GM13977 (cell line): ENCODE data around the gene HDDC3.

Experiments used
- DNase-seq: peaks from one replicate; pipeline ENCODE4 v3.0.0; 2012; ENCODE audit warnings: low spot score
- in situ Hi-C: fragments of 300-500 bp; cut with MboI; formaldehyde crosslinking; loops from one replicate; pipeline ENCODE4 v1.12.0; 2022; ENCODE audit warnings: low sequenced_read_pairs, low pct_unique_long_range_greater_than_20kb, mixed read lengths, inconsistent platforms; ENCODE audit not compliant: unreplicated experiment
- TF ChIP-seq, protein P1 (sequence below): IDR thresholded peaks from 2 replicates; pipeline ENCODE4 v1.5.1; 2012; ENCODE audit warnings: mild to moderate bottlenecking, control low read depth; ENCODE audit not compliant: insufficient read depth; ENCODE audit errors: extremely low read depth, missing control alignments

Gene HDDC3

GRCh38 chr15:90959894-90960293 lies 27.5 kb upstream of the HDDC3 start:
- DNase-seq = no peak
- TF ChIP-seq, protein P1, sequence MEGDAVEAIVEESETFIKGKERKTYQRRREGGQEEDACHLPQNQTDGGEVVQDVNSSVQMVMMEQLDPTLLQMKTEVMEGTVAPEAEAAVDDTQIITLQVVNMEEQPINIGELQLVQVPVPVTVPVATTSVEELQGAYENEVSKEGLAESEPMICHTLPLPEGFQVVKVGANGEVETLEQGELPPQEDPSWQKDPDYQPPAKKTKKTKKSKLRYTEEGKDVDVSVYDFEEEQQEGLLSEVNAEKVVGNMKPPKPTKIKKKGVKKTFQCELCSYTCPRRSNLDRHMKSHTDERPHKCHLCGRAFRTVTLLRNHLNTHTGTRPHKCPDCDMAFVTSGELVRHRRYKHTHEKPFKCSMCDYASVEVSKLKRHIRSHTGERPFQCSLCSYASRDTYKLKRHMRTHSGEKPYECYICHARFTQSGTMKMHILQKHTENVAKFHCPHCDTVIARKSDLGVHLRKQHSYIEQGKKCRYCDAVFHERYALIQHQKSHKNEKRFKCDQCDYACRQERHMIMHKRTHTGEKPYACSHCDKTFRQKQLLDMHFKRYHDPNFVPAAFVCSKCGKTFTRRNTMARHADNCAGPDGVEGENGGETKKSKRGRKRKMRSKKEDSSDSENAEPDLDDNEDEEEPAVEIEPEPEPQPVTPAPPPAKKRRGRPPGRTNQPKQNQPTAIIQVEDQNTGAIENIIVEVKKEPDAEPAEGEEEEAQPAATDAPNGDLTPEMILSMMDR = no peak
- in situ Hi-C loops = no loop called here

DNA sequence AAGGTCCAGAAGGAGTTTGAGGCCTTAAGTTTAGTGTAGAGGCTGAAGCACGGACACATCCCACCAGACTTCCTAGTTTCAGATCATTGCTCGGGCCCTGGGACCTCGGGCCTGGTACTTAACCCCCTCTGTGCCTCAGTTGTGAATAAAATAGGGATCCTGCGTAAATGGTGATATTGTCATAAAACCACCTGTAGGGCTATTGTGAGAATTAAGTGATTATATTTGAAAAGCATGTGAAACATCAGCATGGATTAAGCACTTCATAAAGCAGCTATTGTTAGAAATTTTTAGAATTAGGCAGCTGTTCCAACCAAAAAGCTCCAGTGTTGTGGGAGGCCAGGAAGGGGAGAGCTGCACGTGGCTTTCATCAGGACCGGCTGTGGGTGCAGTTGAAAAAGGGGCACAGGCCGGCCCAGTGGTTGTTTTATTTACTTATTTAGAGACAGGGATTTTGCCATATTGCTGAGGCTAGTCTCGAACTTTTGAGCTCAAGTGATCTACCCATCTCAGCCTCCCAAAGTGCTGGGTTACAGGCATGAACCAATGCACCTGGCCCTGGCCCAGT lies 26.8 kb upstream of the HDDC3 start:
- TF ChIP-seq, protein P1 = no peak
- in situ Hi-C loops = no loop called here
- no peak for DNase-seq

- in situ Hi-C loops = no loop called here
- DNase-seq = no peak
- TF ChIP-seq, protein P1 = no peak
Measured at GRCh38 chr15:90957791-90958190, 25.4 kb upstream of the HDDC3 start.

DNA sequence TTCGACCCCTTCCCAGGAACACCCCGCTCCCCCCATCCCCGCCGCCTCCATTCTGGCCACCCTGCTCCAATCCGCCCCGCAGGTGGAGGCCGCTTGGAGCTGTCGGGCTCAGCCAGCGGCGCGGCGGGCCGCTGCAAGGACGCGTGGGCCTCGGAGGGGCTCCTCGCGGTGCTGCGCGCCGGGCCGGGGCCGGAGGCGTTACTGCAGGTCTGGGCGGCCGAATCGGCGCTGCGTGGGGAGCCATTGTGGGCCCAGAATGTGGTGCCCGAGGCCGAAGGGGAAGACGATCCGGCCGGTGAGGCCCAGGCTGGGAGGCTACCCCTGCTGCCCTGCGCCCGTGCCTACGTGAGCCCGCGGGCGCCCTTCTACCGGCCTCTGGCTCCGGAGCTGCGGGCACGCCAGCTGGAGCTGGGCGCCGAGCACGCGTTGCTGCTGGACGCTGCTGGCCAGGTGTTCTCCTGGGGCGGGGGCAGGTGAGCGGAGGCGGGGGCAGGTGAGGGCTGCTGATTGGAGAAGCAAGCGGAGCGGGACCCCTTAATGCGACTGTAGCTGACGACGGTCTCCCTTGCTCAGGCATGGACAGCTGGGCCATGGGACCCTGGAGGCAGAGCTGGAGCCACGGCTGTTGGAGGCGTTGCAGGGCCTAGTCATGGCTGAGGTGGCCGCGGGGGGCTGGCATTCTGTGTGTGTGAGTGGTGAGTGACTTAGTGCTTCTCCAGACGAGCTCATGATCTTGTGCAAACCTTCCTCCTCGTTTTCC lies 24.9 kb upstream of the HDDC3 start:
- no peak for DNase-seq
- in situ Hi-C loops = no loop called here
- TF ChIP-seq, protein P1 = no peak

DNA sequence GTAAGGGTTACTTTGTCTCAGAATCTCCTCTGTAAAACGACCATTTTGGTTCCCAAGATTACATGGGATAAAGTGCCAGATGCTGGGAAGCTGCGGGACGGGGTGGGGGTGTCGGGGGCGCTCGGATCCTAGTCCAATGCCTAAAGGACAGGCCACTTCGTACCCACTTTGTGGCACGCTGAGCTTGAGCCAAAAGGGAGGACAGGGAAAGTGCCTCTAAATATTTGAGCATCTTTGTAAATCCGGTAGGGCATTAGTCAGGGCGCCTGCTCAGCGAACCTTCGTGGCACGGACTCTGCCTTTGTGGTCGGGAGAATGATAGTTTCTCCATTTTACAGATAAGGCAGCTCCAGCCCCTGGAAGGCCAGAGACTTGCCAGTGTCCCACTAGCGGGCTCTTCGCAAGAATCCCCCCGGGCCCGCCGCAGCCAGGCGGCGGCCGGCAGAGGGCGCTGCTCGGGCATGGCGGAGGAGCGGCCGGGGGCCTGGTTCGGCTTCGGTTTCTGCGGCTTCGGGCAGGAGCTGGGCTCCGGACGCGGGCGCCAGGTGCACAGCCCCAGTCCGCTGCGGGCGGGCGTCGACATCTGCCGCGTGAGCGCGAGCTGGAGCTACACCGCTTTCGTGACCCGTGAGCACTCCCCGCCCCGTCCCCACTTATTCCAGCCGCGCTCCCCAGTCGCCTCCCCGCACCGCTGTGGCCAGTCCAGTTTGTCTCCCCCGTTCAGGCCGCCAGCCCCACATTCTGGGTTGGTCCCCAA lies 24.1 kb upstream of the HDDC3 start:
- peak; percentile 90 for DNase-seq
- in situ Hi-C loops = no loop called here
- TF ChIP-seq, protein P1 = peak; percentile 73

GRCh38 chr15:90955624-90956273 lies 23.4 kb upstream of the HDDC3 start:
- DNase-seq = no peak
- TF ChIP-seq, protein P1 = no peak
- in situ Hi-C loops = no loop called here
